ENCODE data around the gene FANK1.

FANK1 gene

GRCh38 chr10:125985557-125986240 is 89.3 kb downstream of the FANK1 start:
- DNase-seq (ENCODE audit: low spot score), result no peak

GRCh38 chr10:125989791-125990190 is 93.4 kb downstream of the FANK1 start:
- DNase-seq (ENCODE audit: low spot score), result no peak

- DNase-seq (ENCODE audit: low spot score), result no peak
Observed at GRCh38 chr10:125990974-125991373, 94.6 kb downstream of the FANK1 start.

GRCh38 chr10:125991392-125991791 is 95.0 kb downstream of the FANK1 start:
- no peak for DNase-seq (ENCODE audit: low spot score)

- DNase-seq (ENCODE audit: low spot score), result no peak
Observed at GRCh38 chr10:125992254-125992653, 95.9 kb downstream of the FANK1 start.

- no peak for DNase-seq (ENCODE audit: low spot score)
Observed at GRCh38 chr10:125994601-125995000, 98.2 kb downstream of the FANK1 start.

- DNase-seq (ENCODE audit: low spot score), result no peak
Observed at GRCh38 chr10:125995726-125996304, 99.5 kb downstream of the FANK1 start.

GRCh38 chr10:125997586-125997985 is 101.2 kb downstream of the FANK1 start:
- no peak for DNase-seq (ENCODE audit: low spot score)

- no peak for DNase-seq (ENCODE audit: low spot score)
Observed at GRCh38 chr10:125999694-126000093, 103.3 kb downstream of the FANK1 start.

- no peak for DNase-seq (ENCODE audit: low spot score)
Observed at GRCh38 chr10:126001576-126001975, 105.2 kb downstream of the FANK1 start.

GRCh38 chr10:126004752-126005151 is 108.4 kb downstream of the FANK1 start:
- no peak for DNase-seq (ENCODE audit: low spot score)

GRCh38 chr10:126006264-126006663 is 109.9 kb downstream of the FANK1 start:
- no peak for DNase-seq (ENCODE audit: low spot score)

GRCh38 chr10:126006906-126007305 is 110.5 kb downstream of the FANK1 start:
- DNase-seq (ENCODE audit: low spot score), result no peak

GRCh38 chr10:126009650-126010049 is 113.3 kb downstream of the FANK1 start:
- DNase-seq (ENCODE audit: low spot score), result no peak

GRCh38 chr10:126011995-126012394 is 115.6 kb downstream of the FANK1 start:
- peak; percentile 8 for DNase-seq (ENCODE audit: low spot score)

- DNase-seq (ENCODE audit: low spot score), result no peak
Observed at GRCh38 chr10:126012485-126012884, 116.1 kb downstream of the FANK1 start.

- DNase-seq (ENCODE audit: low spot score), result no peak
Observed at GRCh38 chr10:126013489-126014281, 117.3 kb downstream of the FANK1 start.

GRCh38 chr10:126014309-126014708 is 117.9 kb downstream of the FANK1 start:
- no peak for DNase-seq (ENCODE audit: low spot score)

GRCh38 chr10:126015413-126015812 is 119.0 kb downstream of the FANK1 start:
- no peak for DNase-seq (ENCODE audit: low spot score)

GRCh38 chr10:126016156-126016805 is 119.9 kb downstream of the FANK1 start:
- DNase-seq (ENCODE audit: low spot score), result no peak

- no peak for DNase-seq (ENCODE audit: low spot score)
Observed at GRCh38 chr10:126016882-126017281, 120.5 kb downstream of the FANK1 start.

GRCh38 chr10:126017961-126018560 is 121.7 kb downstream of the FANK1 start:
- no peak for DNase-seq (ENCODE audit: low spot score)

Data from CD4-positive, alpha-beta T cell treated with Interleukin-15 for 4 hours (primary cell).